K562 (cell line): ENCODE measurements around the gene AGPAT1. TPM values are rescaled to one million over a fixed set of nuclear protein-coding genes. Genes with fewer than 3 reads are reported as not detected.

ENCODE experiments used
- CCNT2 ChIP-seq: IDR thresholded peaks from 2 replicates; pipeline ENCODE4 v1.6.1; 2011; ENCODE audit warnings: borderline replicate concordance, low read depth, mild to moderate bottlenecking, moderate library complexity, mixed read lengths, low read length; ENCODE audit not compliant: insufficient read length; ENCODE audit errors: extremely low read depth
- ELF4 ChIP-seq: fragments of 450-650 bp; formaldehyde crosslinking; IDR thresholded peaks from 2 replicates; pipeline ENCODE4 v1.4.0; 2022; ENCODE audit warnings: missing genetic modification characterization
- GTF2B ChIP-seq: IDR thresholded peaks from 2 replicates; pipeline ENCODE4 v1.6.1; 2011; ENCODE audit not compliant: insufficient read length; ENCODE audit errors: extremely low read depth
- HNRNPK ChIP-seq: fragments of 200-400 bp; formaldehyde crosslinking; IDR thresholded peaks from one replicate; pipeline ENCODE4 v1.6.1; 2018; ENCODE audit warnings: mild to moderate bottlenecking, low read depth, low read length; ENCODE audit not compliant: poor library complexity, severe bottlenecking
- KAT2B ChIP-seq: IDR thresholded peaks from one replicate; pipeline ENCODE4 v1.6.1; 2012; ENCODE audit warnings: low read depth, mild to moderate bottlenecking, control low read depth, inconsistent platforms, low read length, moderate library complexity
- LEF1 ChIP-seq: fragments of 450-650 bp; IDR thresholded peaks from 2 replicates; pipeline ENCODE4 v1.6.1; 2016; ENCODE audit warnings: mild to moderate bottlenecking
- MBD1 ChIP-seq: fragments of 250-450 bp; sonication (Bioruptor Pico); IDR thresholded peaks from 2 replicates; pipeline ENCODE4 v1.8.0; 2022; ENCODE audit warnings: inconsistent platforms
- MECOM ChIP-seq: fragments of 250-450 bp; sonication (Bioruptor Pico); IDR thresholded peaks from 2 replicates; pipeline ENCODE4 v1.8.0; 2022; ENCODE audit warnings: inconsistent platforms
- MTA2 ChIP-seq: fragments of 450-650 bp; IDR thresholded peaks from 2 replicates; pipeline ENCODE4 v1.6.1; 2016; ENCODE audit warnings: low read depth
- NFIC ChIP-seq: fragments of 450-650 bp; IDR thresholded peaks from 2 replicates; pipeline ENCODE4 v1.6.1; 2017; ENCODE audit warnings: mild to moderate bottlenecking, inconsistent platforms
- RERE ChIP-seq: sonication (generic); formaldehyde crosslinking; IDR thresholded peaks from 2 replicates; pipeline ENCODE4 v1.8.0; 2023; ENCODE audit warnings: missing genetic modification reagents, mild to moderate bottlenecking, borderline replicate concordance
- SUPT5H ChIP-seq: fragments of 450-650 bp; IDR thresholded peaks from 2 replicates; pipeline ENCODE4 v1.6.1; 2016
- ZC3H4 ChIP-seq: sonication (generic); formaldehyde crosslinking; IDR thresholded peaks from 2 replicates; pipeline ENCODE4 v1.9.0; 2021; ENCODE audit warnings: missing genetic modification reagents, borderline replicate concordance
- ZFP1 ChIP-seq: fragments of 450-650 bp; formaldehyde crosslinking; IDR thresholded peaks from 2 replicates; pipeline ENCODE4 v1.4.0; 2020; ENCODE audit warnings: mild to moderate bottlenecking, mixed read lengths
- ZNF224 ChIP-seq: sonication (generic); formaldehyde crosslinking; IDR thresholded peaks from 2 replicates; pipeline ENCODE4 v1.8.0; 2022; ENCODE audit warnings: mild to moderate bottlenecking, missing genetic modification reagents
- ZNF384 ChIP-seq: IDR thresholded peaks from 2 replicates; pipeline ENCODE4 v1.6.1; 2012; ENCODE audit warnings: low read depth, low read length, improper control_type of control experiment
- ZNF398 ChIP-seq: fragments of 250-450 bp; sonication (Bioruptor Pico); IDR thresholded peaks from 2 replicates; pipeline ENCODE4 v1.8.0; 2021; ENCODE audit warnings: moderate library complexity, mild to moderate bottlenecking, inconsistent platforms
- polyA plus RNA-seq, 8 experiments: library from polyadenylated mRNA; depleted of rRNA in 4 of 8; stranded (reverse) in 5 of 8; unstranded in 3 of 8; fragments of >200 nt; fragmentation: Nextera tagmentation in 2 of 8; fragmentation: Illumina TruSeq in 1 of 8; extraction: Ambion mirVana in 2 of 8; extraction: Trizol in 1 of 8; gene quantifications; 2 replicates each; pipeline versions ENCODE4 v1.2.1 to v1.2.3, GENCODE V29; 2011 to 2014; ENCODE audit warnings: inconsistent platforms in 1 of 8, missing spikeins in 1 of 8
- total RNA-seq, 7 experiments: library from RNA; depleted of rRNA in 6 of 7; stranded (reverse); fragments of >200 nt in 6 of 7; fragmentation: Illumina TruSeq in 2 of 7; extraction: Trizol in 2 of 7; gene quantifications; 2 replicates each; pipeline versions ENCODE4 v1.2.1 to v1.2.3, GENCODE V29; 2011 to 2021; ENCODE audit warnings: low replicate concordance in 1 of 7

Gene AGPAT1
- total and polyA plus RNA-seq, 9 of the 15 experiments (the other 6 are each of a cell fraction or from before 2014, with no cell fraction given), result 37.9 to 176 (median 69.4) TPM

- TF ChIP-seq RERE (CRISPR knock-in tag), result no peak
- TF ChIP-seq ZNF224 (CRISPR knock-in tag), result no peak
- no peak for TF ChIP-seq LEF1
- TF ChIP-seq HNRNPK, result no peak
- no peak for TF ChIP-seq GTF2B
- TF ChIP-seq KAT2B, result no peak
- TF ChIP-seq ZFP1 (CRISPR knock-in tag), result peak; percentile 59; the same call in 1 of the 2 replicates
- TF ChIP-seq ZC3H4 (CRISPR knock-in tag), result no peak
- no peak for TF ChIP-seq ZNF398 (CRISPR knock-in tag)
- no peak for TF ChIP-seq ZNF384
- peak; percentile 90 for TF ChIP-seq ELF4
- TF ChIP-seq SUPT5H, result no peak
- peak; percentile 34 for TF ChIP-seq MTA2
- no peak for TF ChIP-seq MECOM (CRISPR knock-in tag)
- no peak for TF ChIP-seq NFIC
- no peak for TF ChIP-seq MBD1
- TF ChIP-seq CCNT2, result no peak
Observed at GRCh38 chr6:32176476-32177182, 745 bp upstream of the AGPAT1 start (continued).
